Dermis microvascular lymphatic vessel endothelial cell (primary cell): ENCODE measurements around the gene TFDP1. TPM values are rescaled to one million over a fixed set of nuclear protein-coding genes. Genes with fewer than 3 reads are reported as not detected.

Experiments used
- DNase-seq, 2 donors: peaks; one replicate each; pipeline versions ENCODE4 v3.0.0 to v3.0.0-alpha.2; 2010; ENCODE audit warnings: low read depth in 2 of 2
- total RNA-seq: library from RNA; depleted of rRNA; stranded (reverse); fragments of >200 nt; gene quantifications from 2 replicates; pipeline ENCODE4 v1.2.1, GENCODE V29; 2014

TFDP1 gene
- 45.9 and 48.0 TPM in 2 replicates for total RNA-seq

- DNase-seq = peak; percentile 62 to 86
Measured at GRCh38 chr13:113584205-113584869, at the start of gene TFDP1. Gene TFDP1 (plus strand): TSS chr13:113584753. CDS start chr13:113585838, 1,085 bp downstream.

- no peak for DNase-seq
Measured at GRCh38 chr13:113535381-113535781, 49.2 kb upstream of the TFDP1 start.

- DNase-seq = no peak
Measured at GRCh38 chr13:113536461-113537110, 48.0 kb upstream of the TFDP1 start.

- no peak for DNase-seq
Measured at GRCh38 chr13:113537205-113537604, 47.3 kb upstream of the TFDP1 start.

GRCh38 chr13:113537909-113538688 lies 46.5 kb upstream of the TFDP1 start:
- no peak for DNase-seq

GRCh38 chr13:113538689-113539058 lies 45.9 kb upstream of the TFDP1 start:
- no peak for DNase-seq

- no peak for DNase-seq
Measured at GRCh38 chr13:113539176-113539575, 45.4 kb upstream of the TFDP1 start.

GRCh38 chr13:113539822-113540221 lies 44.7 kb upstream of the TFDP1 start:
- no peak for DNase-seq

GRCh38 chr13:113540523-113540922 lies 44.0 kb upstream of the TFDP1 start:
- no peak for DNase-seq

- no peak for DNase-seq
Measured at GRCh38 chr13:113542751-113543424, 41.7 kb upstream of the TFDP1 start.

GRCh38 chr13:113544071-113544891 lies 40.3 kb upstream of the TFDP1 start:
- no peak for DNase-seq

GRCh38 chr13:113544896-113545295 lies 39.7 kb upstream of the TFDP1 start:
- DNase-seq = no peak

GRCh38 chr13:113545455-113545930 lies 39.1 kb upstream of the TFDP1 start:
- peak in 1 of 2 donors; percentile 29 for DNase-seq

GRCh38 chr13:113545931-113546516 lies 38.5 kb upstream of the TFDP1 start:
- DNase-seq = peak in 1 of 2 donors; percentile 38

GRCh38 chr13:113546571-113547237 lies 37.8 kb upstream of the TFDP1 start:
- DNase-seq = peak; percentile 30 to 81

GRCh38 chr13:113547238-113547971 lies 37.1 kb upstream of the TFDP1 start:
- DNase-seq = peak; percentile 69 to 81

GRCh38 chr13:113548171-113548641 lies 36.3 kb upstream of the TFDP1 start:
- DNase-seq = no peak

- no peak for DNase-seq
Measured at GRCh38 chr13:113548778-113549621, 35.6 kb upstream of the TFDP1 start.
